ENCODE measurements around the gene POPDC2. TPM values are rescaled to one million over a fixed set of nuclear protein-coding genes. Genes with fewer than 3 reads are reported as not detected.

Gene POPDC2
- polyA plus RNA-seq, 1 of the 3 experiments (the other 2 are of a cell fraction) = 19.9 TPM

DNA sequence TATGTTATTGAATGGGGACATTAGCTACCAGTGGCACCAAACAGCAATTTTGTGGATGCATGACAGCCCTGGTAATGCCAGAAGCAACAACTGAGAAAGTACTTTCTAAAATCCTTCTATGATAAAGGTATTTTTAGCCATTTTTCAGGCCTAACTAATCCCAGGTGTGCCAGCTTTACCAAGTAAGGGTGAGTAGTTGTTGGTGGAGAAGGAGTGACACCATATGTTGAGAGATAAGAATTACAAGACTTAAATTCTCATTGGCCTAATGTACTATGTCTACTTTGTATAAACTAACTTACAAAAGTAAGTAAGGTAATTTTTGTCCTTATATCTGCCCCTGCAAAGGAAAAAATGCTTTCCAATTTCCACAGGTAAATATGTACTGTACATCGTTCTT, 20.9 kb upstream of the POPDC2 start (continued):
- TF ChIP-seq REST (IDR thresholded peaks at IDR 0.05; ENCODE audit: low read depth, low read length) (no peak), RFX5 (IDR thresholded peaks at IDR 0.05; ENCODE audit: low read length) (no peak), FOXJ3 (CRISPR knock-in tag; IDR thresholded peaks at IDR 0.05) (no peak), SIN3A (IDR thresholded peaks at IDR 0.05; ENCODE audit: borderline replicate concordance, low read depth, low read length) (no peak), FOXM1 (IDR thresholded peaks at IDR 0.05; ENCODE audit: low read depth) (no peak), USF2 (IDR thresholded peaks at IDR 0.05; ENCODE audit: borderline replicate concordance, low read depth, low read length) (no peak), TAF1 (IDR thresholded peaks at IDR 0.05; ENCODE audit: borderline replicate concordance, low read depth, low read length) (no peak), MEF2A (IDR thresholded peaks at IDR 0.05; ENCODE audit: borderline replicate concordance, low read depth) (no peak), CHD2 (IDR thresholded peaks at IDR 0.05; ENCODE audit: low read length, partially characterized antibody) (peak; percentile 75), GATA2 (CRISPR knock-in tag; IDR thresholded peaks at IDR 0.05) (no peak; the same call in 1 of the 2 replicates), TEAD4 (IDR thresholded peaks at IDR 0.05; ENCODE audit: borderline replicate concordance, insufficient read depth) (no peak), GABPA (IDR thresholded peaks at IDR 0.05; ENCODE audit: low read depth) (no peak), YY1 (IDR thresholded peaks at IDR 0.05; ENCODE audit: low read depth) (no peak), RCOR1 (IDR thresholded peaks at IDR 0.05; ENCODE audit: low read length) (peak; percentile 47; the same call in 1 of the 2 replicates), EP300 (IDR thresholded peaks at IDR 0.05; ENCODE audit: borderline replicate concordance in 1 of 2, low read depth in 1 of 2, low read length in 1 of 2) (peak in 1 of 2 experiments; percentile 39; a peak in 1 of 4 replicates), SMC3 (IDR thresholded peaks at IDR 0.05; ENCODE audit: low read depth, low read length) (peak; percentile 86), RAD21 (IDR thresholded peaks at IDR 0.05; ENCODE audit: low read length) (peak; percentile 99), RXRA (IDR thresholded peaks at IDR 0.05; ENCODE audit: borderline replicate concordance, low read depth) (no peak), ELF1 (IDR thresholded peaks at IDR 0.05) (no peak), MXI1 (IDR thresholded peaks at IDR 0.05; ENCODE audit: low read depth, low read length) (no peak), EZH2phosphoT487 (IDR thresholded peaks at IDR 0.05; ENCODE audit: borderline replicate concordance, low read depth) (no peak)
- TF ChIP-seq, protein P1, sequence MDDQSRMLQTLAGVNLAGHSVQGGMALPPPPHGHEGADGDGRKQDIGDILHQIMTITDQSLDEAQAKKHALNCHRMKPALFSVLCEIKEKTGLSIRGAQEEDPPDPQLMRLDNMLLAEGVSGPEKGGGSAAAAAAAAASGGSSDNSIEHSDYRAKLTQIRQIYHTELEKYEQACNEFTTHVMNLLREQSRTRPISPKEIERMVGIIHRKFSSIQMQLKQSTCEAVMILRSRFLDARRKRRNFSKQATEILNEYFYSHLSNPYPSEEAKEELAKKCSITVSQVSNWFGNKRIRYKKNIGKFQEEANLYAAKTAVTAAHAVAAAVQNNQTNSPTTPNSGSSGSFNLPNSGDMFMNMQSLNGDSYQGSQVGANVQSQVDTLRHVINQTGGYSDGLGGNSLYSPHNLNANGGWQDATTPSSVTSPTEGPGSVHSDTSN (IDR thresholded peaks at IDR 0.05) = no peak
- TF ChIP-seq, protein P2, sequence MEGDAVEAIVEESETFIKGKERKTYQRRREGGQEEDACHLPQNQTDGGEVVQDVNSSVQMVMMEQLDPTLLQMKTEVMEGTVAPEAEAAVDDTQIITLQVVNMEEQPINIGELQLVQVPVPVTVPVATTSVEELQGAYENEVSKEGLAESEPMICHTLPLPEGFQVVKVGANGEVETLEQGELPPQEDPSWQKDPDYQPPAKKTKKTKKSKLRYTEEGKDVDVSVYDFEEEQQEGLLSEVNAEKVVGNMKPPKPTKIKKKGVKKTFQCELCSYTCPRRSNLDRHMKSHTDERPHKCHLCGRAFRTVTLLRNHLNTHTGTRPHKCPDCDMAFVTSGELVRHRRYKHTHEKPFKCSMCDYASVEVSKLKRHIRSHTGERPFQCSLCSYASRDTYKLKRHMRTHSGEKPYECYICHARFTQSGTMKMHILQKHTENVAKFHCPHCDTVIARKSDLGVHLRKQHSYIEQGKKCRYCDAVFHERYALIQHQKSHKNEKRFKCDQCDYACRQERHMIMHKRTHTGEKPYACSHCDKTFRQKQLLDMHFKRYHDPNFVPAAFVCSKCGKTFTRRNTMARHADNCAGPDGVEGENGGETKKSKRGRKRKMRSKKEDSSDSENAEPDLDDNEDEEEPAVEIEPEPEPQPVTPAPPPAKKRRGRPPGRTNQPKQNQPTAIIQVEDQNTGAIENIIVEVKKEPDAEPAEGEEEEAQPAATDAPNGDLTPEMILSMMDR (IDR thresholded peaks at IDR 0.05) = peak; percentile 77
- TF ChIP-seq, protein P3, sequence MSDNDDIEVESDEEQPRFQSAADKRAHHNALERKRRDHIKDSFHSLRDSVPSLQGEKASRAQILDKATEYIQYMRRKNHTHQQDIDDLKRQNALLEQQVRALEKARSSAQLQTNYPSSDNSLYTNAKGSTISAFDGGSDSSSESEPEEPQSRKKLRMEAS (IDR thresholded peaks at IDR 0.05; ENCODE audit: low read depth) = no peak
